ENCODE data around the gene TMEM140. TPM values are rescaled to one million over a fixed set of nuclear protein-coding genes. Genes with fewer than 3 reads are reported as not detected.

Gene TMEM140
- total and polyA plus RNA-seq, 2 of the 13 experiments (the other 11 are each of a cell fraction or from before 2014, with no cell fraction given), result 9.2 to 21.7 TPM

DNA sequence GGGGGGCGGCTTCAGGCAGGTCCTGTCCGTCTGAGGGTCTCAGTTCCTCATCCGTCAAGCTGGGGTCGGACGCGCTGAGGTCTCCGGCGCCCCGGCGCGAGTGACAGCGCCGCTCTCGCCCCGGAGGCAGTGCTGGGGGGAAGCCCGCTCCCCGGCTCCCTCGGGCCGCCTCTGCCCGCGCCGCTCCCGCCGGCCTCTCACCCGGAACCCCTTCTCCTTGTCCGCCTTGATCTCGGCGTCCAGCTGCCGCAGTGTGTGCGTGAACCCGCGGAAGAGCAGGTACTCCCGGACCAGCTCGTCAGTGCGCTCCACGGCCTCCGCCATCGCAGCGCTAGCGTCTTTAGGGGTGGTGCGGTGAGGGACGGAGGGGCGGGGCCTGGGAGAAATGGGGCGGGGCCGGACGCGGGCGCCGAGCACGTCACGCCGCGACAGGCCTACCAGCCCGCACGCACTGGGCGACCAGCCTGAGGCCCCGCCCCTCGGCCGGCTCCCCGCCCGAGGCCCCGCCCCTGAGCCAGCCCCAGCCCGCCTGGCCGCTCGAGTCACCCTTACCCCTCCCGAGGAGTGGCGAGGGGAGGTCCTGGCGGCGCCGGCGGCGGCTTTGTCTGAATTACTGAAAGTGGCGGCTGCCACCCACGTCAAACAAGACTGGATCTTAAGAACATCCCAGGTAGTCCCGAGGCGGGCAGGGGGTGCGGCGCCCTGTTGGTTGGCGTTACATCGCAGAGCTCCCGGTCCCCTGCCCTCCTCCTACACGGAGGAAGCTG lies 63.5 kb downstream of the TMEM140 start, which contains the start of gene WDR91 (continued):
- peak; percentile 22 for TF ChIP-seq SKI (IDR thresholded peaks at IDR 0.05; ENCODE audit: partially characterized antibody)
- no peak for TF ChIP-seq DR1 (CRISPR knock-in tag; IDR thresholded peaks at IDR 0.05)
- TF ChIP-seq, protein P1, sequence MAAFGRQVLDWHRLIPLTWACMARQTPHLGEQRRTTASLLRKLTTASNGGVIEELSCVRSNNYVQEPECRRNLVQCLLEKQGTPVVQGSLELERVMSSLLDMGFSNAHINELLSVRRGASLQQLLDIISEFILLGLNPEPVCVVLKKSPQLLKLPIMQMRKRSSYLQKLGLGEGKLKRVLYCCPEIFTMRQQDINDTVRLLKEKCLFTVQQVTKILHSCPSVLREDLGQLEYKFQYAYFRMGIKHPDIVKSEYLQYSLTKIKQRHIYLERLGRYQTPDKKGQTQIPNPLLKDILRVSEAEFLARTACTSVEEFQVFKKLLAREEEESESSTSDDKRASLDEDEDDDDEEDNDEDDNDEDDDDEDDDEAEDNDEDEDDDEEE (CRISPR knock-in tag; IDR thresholded peaks at IDR 0.05), result peak; percentile 65; the same call in 1 of the 2 replicates
- TF ChIP-seq, protein P2, sequence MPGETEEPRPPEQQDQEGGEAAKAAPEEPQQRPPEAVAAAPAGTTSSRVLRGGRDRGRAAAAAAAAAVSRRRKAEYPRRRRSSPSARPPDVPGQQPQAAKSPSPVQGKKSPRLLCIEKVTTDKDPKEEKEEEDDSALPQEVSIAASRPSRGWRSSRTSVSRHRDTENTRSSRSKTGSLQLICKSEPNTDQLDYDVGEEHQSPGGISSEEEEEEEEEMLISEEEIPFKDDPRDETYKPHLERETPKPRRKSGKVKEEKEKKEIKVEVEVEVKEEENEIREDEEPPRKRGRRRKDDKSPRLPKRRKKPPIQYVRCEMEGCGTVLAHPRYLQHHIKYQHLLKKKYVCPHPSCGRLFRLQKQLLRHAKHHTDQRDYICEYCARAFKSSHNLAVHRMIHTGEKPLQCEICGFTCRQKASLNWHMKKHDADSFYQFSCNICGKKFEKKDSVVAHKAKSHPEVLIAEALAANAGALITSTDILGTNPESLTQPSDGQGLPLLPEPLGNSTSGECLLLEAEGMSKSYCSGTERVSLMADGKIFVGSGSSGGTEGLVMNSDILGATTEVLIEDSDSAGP (CRISPR knock-in tag; IDR thresholded peaks at IDR 0.05; ENCODE audit: borderline replicate concordance), result peak; percentile 66; the same call in 1 of the 2 replicates
- TF ChIP-seq, protein P3, sequence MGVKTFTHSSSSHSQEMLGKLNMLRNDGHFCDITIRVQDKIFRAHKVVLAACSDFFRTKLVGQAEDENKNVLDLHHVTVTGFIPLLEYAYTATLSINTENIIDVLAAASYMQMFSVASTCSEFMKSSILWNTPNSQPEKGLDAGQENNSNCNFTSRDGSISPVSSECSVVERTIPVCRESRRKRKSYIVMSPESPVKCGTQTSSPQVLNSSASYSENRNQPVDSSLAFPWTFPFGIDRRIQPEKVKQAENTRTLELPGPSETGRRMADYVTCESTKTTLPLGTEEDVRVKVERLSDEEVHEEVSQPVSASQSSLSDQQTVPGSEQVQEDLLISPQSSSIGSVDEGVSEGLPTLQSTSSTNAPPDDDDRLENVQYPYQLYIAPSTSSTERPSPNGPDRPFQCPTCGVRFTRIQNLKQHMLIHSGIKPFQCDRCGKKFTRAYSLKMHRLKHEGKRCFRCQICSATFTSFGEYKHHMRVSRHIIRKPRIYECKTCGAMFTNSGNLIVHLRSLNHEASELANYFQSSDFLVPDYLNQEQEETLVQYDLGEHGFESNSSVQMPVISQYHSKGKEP (CRISPR knock-in tag; IDR thresholded peaks at IDR 0.05), result no peak
- TF ChIP-seq HNRNPK (IDR thresholded peaks at IDR 0.05; ENCODE audit: low read depth, low read length, poor library complexity, severe bottlenecking), result no peak
- TF ChIP-seq RAD21 (CRISPR knock-in tag; IDR thresholded peaks at IDR 0.05), result 0 out of 2 replicates have a peak, but pooled peaks have one; percentile 11
- TF ChIP-seq AGO2 (optimal IDR thresholded peaks at IDR 0.05; ENCODE audit: low read depth, low read length), result peak; percentile 42
- peak; percentile 46; the same call in 1 of the 2 replicates for TF ChIP-seq NRL (CRISPR knock-in tag; IDR thresholded peaks at IDR 0.05; ENCODE audit: borderline replicate concordance)
- no peak for TF ChIP-seq RBAK (CRISPR knock-in tag; IDR thresholded peaks at IDR 0.05)
- 0 out of 2 replicates have a peak, but pooled peaks have one; percentile 38 for TF ChIP-seq RELA (CRISPR knock-in tag; IDR thresholded peaks at IDR 0.05)
- no peak for TF ChIP-seq ZNF468 (CRISPR knock-in tag; IDR thresholded peaks at IDR 0.05)
- peak; percentile 17; the same call in 1 of the 2 replicates for TF ChIP-seq SMAD9 (CRISPR knock-in tag; IDR thresholded peaks at IDR 0.05)
- TF ChIP-seq ZNF589 (CRISPR knock-in tag; conservative IDR thresholded peaks at IDR 0.05), result no peak
- peak; percentile 72 for TF ChIP-seq IKZF4 (CRISPR knock-in tag; IDR thresholded peaks at IDR 0.05; ENCODE audit: borderline replicate concordance, low read depth, not compliant biosample characterization)
- TF ChIP-seq ZFP62 (CRISPR knock-in tag; IDR thresholded peaks at IDR 0.05), result no peak
- 0 out of 2 replicates have a peak, but pooled peaks have one; percentile 36 for TF ChIP-seq WIZ (CRISPR knock-in tag; IDR thresholded peaks at IDR 0.05)
- TF ChIP-seq, protein P4, sequence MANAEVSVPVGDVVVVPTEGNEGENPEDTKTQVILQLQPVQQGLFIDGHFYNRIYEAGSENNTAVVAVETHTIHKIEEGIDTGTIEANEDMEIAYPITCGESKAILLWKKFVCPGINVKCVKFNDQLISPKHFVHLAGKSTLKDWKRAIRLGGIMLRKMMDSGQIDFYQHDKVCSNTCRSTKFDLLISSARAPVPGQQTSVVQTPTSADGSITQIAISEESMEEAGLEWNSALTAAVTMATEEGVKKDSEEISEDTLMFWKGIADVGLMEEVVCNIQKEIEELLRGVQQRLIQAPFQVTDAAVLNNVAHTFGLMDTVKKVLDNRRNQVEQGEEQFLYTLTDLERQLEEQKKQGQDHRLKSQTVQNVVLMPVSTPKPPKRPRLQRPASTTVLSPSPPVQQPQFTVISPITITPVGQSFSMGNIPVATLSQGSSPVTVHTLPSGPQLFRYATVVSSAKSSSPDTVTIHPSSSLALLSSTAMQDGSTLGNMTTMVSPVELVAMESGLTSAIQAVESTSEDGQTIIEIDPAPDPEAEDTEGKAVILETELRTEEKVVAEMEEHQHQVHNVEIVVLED (CRISPR knock-in tag; IDR thresholded peaks at IDR 0.05; ENCODE audit: borderline replicate concordance), result peak; percentile 50; the same call in 1 of the 2 replicates
- TF ChIP-seq, protein P5, sequence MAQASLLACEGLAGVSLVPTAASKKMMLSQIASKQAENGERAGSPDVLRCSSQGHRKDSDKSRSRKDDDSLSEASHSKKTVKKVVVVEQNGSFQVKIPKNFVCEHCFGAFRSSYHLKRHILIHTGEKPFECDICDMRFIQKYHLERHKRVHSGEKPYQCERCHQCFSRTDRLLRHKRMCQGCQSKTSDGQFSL (CRISPR knock-in tag; IDR thresholded peaks at IDR 0.05), result 0 out of 2 replicates have a peak, but pooled peaks have one; percentile 50
- TF ChIP-seq ZNF841 (CRISPR knock-in tag; IDR thresholded peaks at IDR 0.05; ENCODE audit: borderline replicate concordance), result no peak
- no peak for TF ChIP-seq NFYC (CRISPR knock-in tag; IDR thresholded peaks at IDR 0.05)
- peak; percentile 29; the same call in 1 of the 2 replicates for TF ChIP-seq MED1 (CRISPR knock-in tag; IDR thresholded peaks at IDR 0.05)
- peak; percentile 54; the same call in 1 of the 2 replicates for TF ChIP-seq ZNF776 (CRISPR knock-in tag; IDR thresholded peaks at IDR 0.05)
